Heart right ventricle (tissue), 16 donors: ENCODE results near the gene TAF11L13. TPM values are rescaled to one million over a fixed set of nuclear protein-coding genes. Genes with fewer than 3 reads are reported as not detected.
"Not testable (repeated sequence)": the region's sequence is repeated elsewhere in the genome, so short reads cannot be mapped to it uniquely, and the experiment has no call there.

Experiments
- ATAC-seq, 8 donors: fragments of 200-7000 bp; cut with Tn5 transposase; one replicate each; pipeline ENCODE4 v1.9.1; 2020; ENCODE audit warnings: mild to moderate bottlenecking in 8 of 8, moderate library complexity in 8 of 8, moderate number of reproducible peaks in 1 of 8
- DNase-seq, 2 donors: peaks; one replicate each; pipeline ENCODE4 v3.0.0-alpha.2; 2020
- H3K27ac ChIP-seq, 10 donors: fragments of 200-600 bp; sonication (generic) in 2 of 10; one replicate each; pipeline versions ENCODE4 v1.5.0 to v1.8.0; 2020 to 2022; ENCODE audit warnings: mild to moderate bottlenecking in 3 of 10
- H3K27me3 ChIP-seq, 7 donors: fragments of 200-600 bp; one replicate each; pipeline ENCODE4 v1.8.0; 2021 to 2022; ENCODE audit warnings: mild to moderate bottlenecking in 2 of 7
- H3K36me3 ChIP-seq, 9 donors: fragments of 200-600 bp; sonication (generic) in 1 of 9; one replicate each; pipeline versions ENCODE4 v1.5.0 to v1.8.0; 2020 to 2022; ENCODE audit warnings: mild to moderate bottlenecking in 2 of 9
- H3K4me1 ChIP-seq, 9 donors: fragments of 200-600 bp; sonication (generic) in 1 of 9; one replicate each; pipeline versions ENCODE4 v1.5.0 to v1.8.0; 2020 to 2022; ENCODE audit warnings: mild to moderate bottlenecking in 4 of 9
- H3K4me3 ChIP-seq, 10 donors: fragments of 200-600 bp; sonication (generic) in 2 of 10; one replicate each; pipeline versions ENCODE4 v1.5.0 to v1.8.0; 2020 to 2022; ENCODE audit warnings: mild to moderate bottlenecking in 7 of 10, moderate library complexity in 2 of 10
- H3K9me3 ChIP-seq, 11 donors: fragments of 200-600 bp in 10 of 11; sonication (generic) in 2 of 11; one replicate each; pipeline versions ENCODE4 v1.5.0 to v1.8.0; 2013 to 2022; ENCODE audit warnings: mild to moderate bottlenecking in 2 of 11, control low read depth in 1 of 11, moderate library complexity in 1 of 11
- WGBS, 2 donors: extraction: QIAGEN DNeasy Blood & Tissue Kit; methylation state at CpG; one replicate each; pipeline ENCODE4 v1.1.7; 2013; ENCODE audit warnings: inconsistent platforms in 1 of 2; 5-methylcytosine and 5-hydroxymethylcytosine counted together
- intact Hi-C, 10 donors: fragments of 100-400 bp; cut with DNase I; formaldehyde crosslinking; loops; one replicate each; pipeline versions ENCODE4 v1.11.1 to v1.14.2; 2022
- polyA plus RNA-seq, 2 donors: library from polyadenylated mRNA; stranded (reverse); fragments of 200-250 nt; gene quantifications; one replicate each; pipeline ENCODE4 v1.2.3, GENCODE V29; 2013
- total RNA-seq, 10 donors: library from RNA; stranded (reverse); fragmentation: NEBNext Ultra II Directional in 3 of 10; extraction: Animal tissue kit (Norgen Biotek cat#: 25700) in 3 of 10; gene quantifications; one replicate each; pipeline versions ENCODE4 v1.2.1 to v1.2.4, GENCODE V29; 2021 to 2023
- TF ChIP-seq, protein P1 (sequence below), 9 donors: fragments of 200-600 bp; sonication (generic) in 2 of 9; IDR thresholded peaks; one replicate each; pipeline versions ENCODE4 v1.5.0 to v1.8.0; 2021 to 2022; ENCODE audit warnings: antibody characterized with exemption in 9 of 9, mild to moderate bottlenecking in 5 of 9, moderate library complexity in 1 of 9
- donor health status: Arrhythmogenic right ventricular cardiomyopathy.
- donor health status: ischemic (EF 13 %, LVEDD 7.1; RV severe dilation, severe dysfunction).
- donor health status: healthy with polysubstance abuse.
- donor health status: DM: no; HTN: yes; CAD: no.
- donor health status: DM: no; HTN: no; CAD: no.
- donor health status: ischemic (EF 25% LVEDD 6.9; RV normal size, moderate dysfunction).
- donor health status: ischemic (EF 25% LVEDD 5.7; RV mildly dilated, moderate dysfunction).
- donor health status: healthy.
- donor health status: DM: yes; HTN: yes; CAD: no.
- donor health status: Ischemic cardiomyopathy.
- donor health status: ischemic (EF 35%, LVEDD 5.7; RV mildly dilated, moderate dysfunction).
- donor health status: nonischemic (EF 11% LVEDD 7.7; RV severe dilation, severe dysfunction).
- donor health status: DM: yes; HTN: yes; CAD: no.
- donor health status: PGD.
- donor health status: ischemic (EF 29% LVEDD 5.4; RV normal size, mild dysfunction).
- donor health status: nonischemic (EF 23%, LVEDD 6.1; RV moderate dilation, normal function).

TAF11L13 gene
- total and polyA plus RNA-seq, 12 donors: not detected

DNA sequence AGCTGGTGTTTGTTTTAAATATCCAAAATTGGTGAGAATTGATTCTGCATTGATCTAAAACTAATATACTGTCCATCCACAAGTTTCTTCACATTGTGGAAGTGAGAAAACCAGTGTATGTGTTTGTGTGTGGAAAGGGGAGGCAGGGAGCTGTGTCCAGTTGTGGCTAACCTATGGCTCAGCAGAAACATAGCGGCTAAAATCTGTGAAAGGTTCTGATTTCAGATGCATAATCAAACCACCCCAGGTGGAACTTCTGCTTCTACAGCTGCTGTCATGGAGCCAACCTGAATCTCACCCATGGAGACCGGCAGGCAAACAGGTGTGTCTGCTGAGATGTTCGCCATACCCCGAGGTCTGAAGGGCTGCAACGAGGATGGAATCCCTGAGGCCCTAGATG is 2.3 kb downstream of the TAF11L13 start, which contains the start of gene TAF11L14:
TSS of gene TAF11L14 (plus strand) at position 301 of the 400 bp plus-strand sequence.
- no peaks in the 10 kb centered on the region for H3K4me1 ChIP-seq
- no peak within 1 kb of the TSS for H3K27ac ChIP-seq
- 79 to 92% methylated on average over 5 of the region's 5 CpGs for WGBS, 2 donors
- TF ChIP-seq, protein P1, sequence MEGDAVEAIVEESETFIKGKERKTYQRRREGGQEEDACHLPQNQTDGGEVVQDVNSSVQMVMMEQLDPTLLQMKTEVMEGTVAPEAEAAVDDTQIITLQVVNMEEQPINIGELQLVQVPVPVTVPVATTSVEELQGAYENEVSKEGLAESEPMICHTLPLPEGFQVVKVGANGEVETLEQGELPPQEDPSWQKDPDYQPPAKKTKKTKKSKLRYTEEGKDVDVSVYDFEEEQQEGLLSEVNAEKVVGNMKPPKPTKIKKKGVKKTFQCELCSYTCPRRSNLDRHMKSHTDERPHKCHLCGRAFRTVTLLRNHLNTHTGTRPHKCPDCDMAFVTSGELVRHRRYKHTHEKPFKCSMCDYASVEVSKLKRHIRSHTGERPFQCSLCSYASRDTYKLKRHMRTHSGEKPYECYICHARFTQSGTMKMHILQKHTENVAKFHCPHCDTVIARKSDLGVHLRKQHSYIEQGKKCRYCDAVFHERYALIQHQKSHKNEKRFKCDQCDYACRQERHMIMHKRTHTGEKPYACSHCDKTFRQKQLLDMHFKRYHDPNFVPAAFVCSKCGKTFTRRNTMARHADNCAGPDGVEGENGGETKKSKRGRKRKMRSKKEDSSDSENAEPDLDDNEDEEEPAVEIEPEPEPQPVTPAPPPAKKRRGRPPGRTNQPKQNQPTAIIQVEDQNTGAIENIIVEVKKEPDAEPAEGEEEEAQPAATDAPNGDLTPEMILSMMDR (IDR thresholded peaks at IDR 0.05): no peak
- ATAC-seq: no peak
- H3K4me3 ChIP-seq: no peak within 1 kb of the TSS
- no peak for DNase-seq
- intact Hi-C loops: no loop called here
- no peaks in the 10 kb centered on the region for H3K27me3 ChIP-seq
- H3K36me3 ChIP-seq: no peaks in the 10 kb centered on the region
- H3K9me3 ChIP-seq: no peaks in the 10 kb centered on the region

DNA sequence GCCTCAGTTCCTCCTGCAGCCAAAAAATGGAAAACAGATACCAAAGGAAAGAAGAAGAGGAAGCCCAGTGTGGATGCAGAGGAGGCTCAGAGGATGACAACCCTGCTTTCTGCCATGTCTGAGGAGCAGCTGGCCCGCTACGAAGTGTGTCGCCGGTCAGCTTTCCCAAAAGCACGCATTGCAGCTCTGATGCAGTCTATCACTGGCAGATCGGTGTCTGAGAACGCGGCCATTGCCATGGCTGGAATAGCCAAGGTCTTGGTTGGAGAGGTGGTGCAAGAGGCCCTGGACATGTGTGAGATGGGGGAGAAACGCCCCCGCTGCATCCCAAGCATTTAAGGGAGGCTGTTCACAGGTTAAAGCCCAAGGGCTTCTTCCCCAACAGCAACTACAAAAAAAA is 17.3 kb downstream of the TAF11L13 start:
- H3K27ac ChIP-seq, DNase-seq, H3K27me3 ChIP-seq, intact Hi-C loops, H3K4me1 ChIP-seq, H3K9me3 ChIP-seq, H3K36me3 ChIP-seq, H3K4me3 ChIP-seq, ATAC-seq: not testable (repeated sequence)
- WGBS, 2 donors: 92 to 94% methylated on average over 10 of the region's 10 CpGs

DNA sequence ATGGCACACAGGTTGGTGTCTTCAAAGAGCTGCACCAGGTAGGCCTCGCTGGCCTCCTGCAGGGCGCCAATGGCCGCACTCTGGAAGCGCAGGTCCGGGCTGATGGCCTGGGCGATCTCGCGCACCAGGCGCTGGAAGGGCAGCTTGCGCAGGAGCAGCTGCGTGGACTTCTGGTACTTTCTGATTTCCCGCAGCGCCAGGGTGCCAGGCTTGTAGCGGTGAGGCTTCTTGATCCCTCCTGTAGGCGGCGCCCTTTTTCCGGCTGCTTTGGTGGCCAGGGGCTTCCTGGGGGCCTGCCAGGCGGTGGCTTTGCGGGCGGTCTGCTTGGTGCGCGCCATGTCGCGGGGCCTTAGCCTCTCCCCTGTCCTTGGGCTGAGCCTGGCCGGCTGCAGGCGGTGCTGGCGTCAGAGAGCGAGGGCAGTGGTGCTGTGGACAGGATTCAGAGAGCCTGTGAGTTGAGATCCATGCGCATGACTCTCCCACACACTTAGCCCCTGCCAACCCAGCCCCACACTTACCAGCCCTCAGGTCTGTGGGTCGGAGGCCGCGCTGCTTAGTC is 23.4 kb downstream of the TAF11L13 start:
- H3K36me3 ChIP-seq, intact Hi-C loops, H3K27me3 ChIP-seq, ATAC-seq, H3K4me3 ChIP-seq, H3K27ac ChIP-seq, H3K4me1 ChIP-seq, DNase-seq, H3K9me3 ChIP-seq: not testable (repeated sequence)
- 94% methylated on average over 26 to 32 of the region's 32 CpGs for WGBS, 2 donors

DNA sequence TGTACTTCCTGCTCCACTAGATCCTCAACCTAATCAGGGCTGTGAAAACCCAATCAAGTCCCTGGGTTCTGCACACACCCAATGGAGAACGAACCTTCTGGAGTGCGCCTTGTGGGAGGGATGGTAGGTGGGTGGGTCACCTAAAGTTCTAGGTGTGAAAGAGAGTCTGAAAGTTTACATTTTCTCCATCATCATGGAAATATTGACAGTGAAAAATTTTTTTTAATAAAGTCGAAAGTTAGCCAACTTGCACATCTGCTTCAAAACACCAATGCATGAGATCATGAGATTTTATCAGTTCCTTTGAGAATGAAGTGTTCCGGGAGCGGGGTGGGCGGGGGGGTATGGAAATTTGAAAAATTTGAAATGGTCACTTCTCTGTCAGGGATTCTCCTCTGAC is 24.0 kb downstream of the TAF11L13 start:
- H3K36me3 ChIP-seq: no peaks in the 10 kb centered on the region
- intact Hi-C loops: no loop called here
- no peaks in the 10 kb centered on the region for H3K4me1 ChIP-seq
- H3K27ac ChIP-seq: no peak overlapping the region
- TF ChIP-seq, protein P1 (IDR thresholded peaks at IDR 0.05): no peak
- ATAC-seq (no peak), DNase-seq (no peak)
- H3K9me3 ChIP-seq: peaks cover 0 to 9% (median 3%) of the 10 kb centered on the region in 11 donors
- no peaks in the 10 kb centered on the region for H3K27me3 ChIP-seq
- 58% methylated on average over 6 of the region's 6 CpGs for WGBS, 2 donors
- H3K4me3 ChIP-seq: no peak overlapping the region

DNA sequence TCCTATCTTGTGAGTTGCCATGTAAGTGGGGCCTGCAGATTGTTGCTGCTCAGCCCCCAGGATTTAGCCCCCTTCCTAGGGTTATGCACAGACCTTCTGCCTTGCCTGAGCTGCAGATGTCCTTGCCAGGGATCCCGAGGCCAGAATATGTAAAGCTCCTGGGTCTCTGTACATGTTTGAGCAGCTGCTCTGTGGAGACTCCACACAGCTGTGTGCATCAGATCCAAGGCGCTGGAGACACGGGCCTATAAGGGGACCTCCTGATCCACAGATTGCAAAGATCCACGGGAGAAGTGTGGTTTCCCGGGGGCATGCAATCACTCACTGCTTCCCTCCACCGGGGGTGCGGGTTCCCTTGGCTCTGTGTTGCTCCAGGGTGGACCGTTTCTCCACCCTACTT is 31.3 kb downstream of the TAF11L13 start:
- WGBS, 2 donors: 83 to 87% methylated on average over 8 of the region's 8 CpGs
- ATAC-seq (no peak), DNase-seq (no peak)
- Histone ChIP-seq H3K4me3 (no peak overlapping the region), H3K27me3 (no peaks in the 10 kb centered on the region), H3K9me3 (peaks cover 0 to 16% (median 0%) of the 10 kb centered on the region in 11 donors), H3K36me3 (no peaks in the 10 kb centered on the region), H3K27ac (no peak overlapping the region), H3K4me1 (no peaks in the 10 kb centered on the region)
- TF ChIP-seq, protein P1 (IDR thresholded peaks at IDR 0.05): no peak
- intact Hi-C loops: no loop called here
